KOPT-K1 (cell line): ENCODE results near the gene INSYN2B.
"Not testable (repeated sequence)": the region's sequence is repeated elsewhere in the genome, so short reads cannot be mapped to it uniquely, and the experiment has no call there.

Experiments used
- H3K27ac ChIP-seq: fragments of 200-600 bp; sonication (generic); 2 replicates; pipeline ENCODE4 v1.5.1; 2016; ENCODE audit warnings: antibody characterized with exemption, mild to moderate bottlenecking, low read depth, low read length; ENCODE audit not compliant: poor library complexity, severe bottlenecking
- H3K36me3 ChIP-seq: fragments of 200-600 bp; sonication (generic); 2 replicates; pipeline ENCODE4 v1.5.1; 2017; ENCODE audit warnings: antibody characterized with exemption, mild to moderate bottlenecking, low read length, moderate library complexity; ENCODE audit not compliant: insufficient read depth
- H3K9me3 ChIP-seq: fragments of 200-600 bp; sonication (generic); 2 replicates; pipeline ENCODE4 v1.5.1; 2017; ENCODE audit warnings: antibody characterized with exemption, low read length, mild to moderate bottlenecking; ENCODE audit not compliant: insufficient read depth, poor library complexity, severe bottlenecking

The INSYN2B gene

GRCh38 chr5:169956126-169956525 lies 24.2 kb downstream of the INSYN2B start:
- H3K36me3 ChIP-seq: peaks cover 41% of the 10 kb centered on the region
- no peaks in the 10 kb centered on the region for H3K9me3 ChIP-seq
- H3K27ac ChIP-seq: no peak overlapping the region

GRCh38 chr5:169954786-169955185 lies 25.5 kb downstream of the INSYN2B start:
- Histone ChIP-seq H3K27ac (no peak overlapping the region), H3K36me3 (peaks cover 54% of the 10 kb centered on the region), H3K9me3 (no peaks in the 10 kb centered on the region)

GRCh38 chr5:169953196-169953595 lies 27.1 kb downstream of the INSYN2B start:
- H3K27ac ChIP-seq, H3K9me3 ChIP-seq: not testable (repeated sequence)
- peaks cover 68% of the 10 kb centered on the region for H3K36me3 ChIP-seq

GRCh38 chr5:169950333-169950732 lies 30.0 kb downstream of the INSYN2B start:
- Histone ChIP-seq H3K36me3 (peaks cover 74% of the 10 kb centered on the region), H3K9me3 (no peaks in the 10 kb centered on the region), H3K27ac (no peak overlapping the region)

GRCh38 chr5:169946743-169947295 lies 33.5 kb downstream of the INSYN2B start:
- Histone ChIP-seq H3K36me3 (peaks cover 52% of the 10 kb centered on the region), H3K9me3 (no peaks in the 10 kb centered on the region), H3K27ac (no peak overlapping the region)

- no peaks in the 10 kb centered on the region for H3K9me3 ChIP-seq
- peaks cover 42% of the 10 kb centered on the region for H3K36me3 ChIP-seq
- H3K27ac ChIP-seq: no peak overlapping the region
Observed at GRCh38 chr5:169945831-169946261, 34.4 kb downstream of the INSYN2B start.

GRCh38 chr5:169944922-169945680 lies 35.2 kb downstream of the INSYN2B start:
- Histone ChIP-seq H3K27ac (no peak overlapping the region), H3K9me3 (no peaks in the 10 kb centered on the region), H3K36me3 (peaks cover 35% of the 10 kb centered on the region)

- Histone ChIP-seq H3K36me3 (peaks cover 26% of the 10 kb centered on the region), H3K9me3 (no peaks in the 10 kb centered on the region), H3K27ac (no peak overlapping the region)
Observed at GRCh38 chr5:169944115-169944514, 36.2 kb downstream of the INSYN2B start.

- H3K36me3 ChIP-seq: peaks cover 21% of the 10 kb centered on the region
- H3K9me3 ChIP-seq: no peaks in the 10 kb centered on the region
- no peak overlapping the region for H3K27ac ChIP-seq
Observed at GRCh38 chr5:169943026-169943425, 37.3 kb downstream of the INSYN2B start.

GRCh38 chr5:169942181-169942580 lies 38.1 kb downstream of the INSYN2B start:
- Histone ChIP-seq H3K9me3 (no peaks in the 10 kb centered on the region), H3K27ac (no peak overlapping the region), H3K36me3 (peaks cover 18% of the 10 kb centered on the region; the same call in 1 of the 2 replicates)

- Histone ChIP-seq H3K27ac (no peak overlapping the region), H3K9me3 (no peaks in the 10 kb centered on the region), H3K36me3 (peaks cover 12% of the 10 kb centered on the region; the same call in 1 of the 2 replicates)
Observed at GRCh38 chr5:169941542-169941941, 38.8 kb downstream of the INSYN2B start.

GRCh38 chr5:169939731-169940130 lies 40.6 kb downstream of the INSYN2B start:
- Histone ChIP-seq H3K27ac (no peak overlapping the region), H3K9me3 (no peaks in the 10 kb centered on the region), H3K36me3 (peaks cover 20% of the 10 kb centered on the region)

- no peak overlapping the region for H3K27ac ChIP-seq
- no peaks in the 10 kb centered on the region for H3K9me3 ChIP-seq
- H3K36me3 ChIP-seq: peaks cover 29% of the 10 kb centered on the region
Observed at GRCh38 chr5:169938439-169938838, 41.9 kb downstream of the INSYN2B start.

GRCh38 chr5:169935762-169936161 lies 44.5 kb downstream of the INSYN2B start:
- Histone ChIP-seq H3K36me3 (peaks cover 51% of the 10 kb centered on the region), H3K27ac (no peak overlapping the region), H3K9me3 (no peaks in the 10 kb centered on the region)

- peaks cover 51% of the 10 kb centered on the region for H3K36me3 ChIP-seq
- H3K27ac ChIP-seq: no peak overlapping the region
- no peaks in the 10 kb centered on the region for H3K9me3 ChIP-seq
Observed at GRCh38 chr5:169934990-169935389, 45.3 kb downstream of the INSYN2B start.

- no peaks in the 10 kb centered on the region for H3K9me3 ChIP-seq
- H3K27ac ChIP-seq: no peak overlapping the region
- peaks cover 58% of the 10 kb centered on the region for H3K36me3 ChIP-seq
Observed at GRCh38 chr5:169933616-169934015, 46.7 kb downstream of the INSYN2B start.
